Body of pancreas (tissue), 4 donors: Measurements from ENCODE around the gene SBK1. TPM values are rescaled to one million over a fixed set of nuclear protein-coding genes. Genes with fewer than 3 reads are reported as not detected.

Experiments
- ATAC-seq: fragments of 150-250 bp; one replicate; pipeline ENCODE4 v1.9.1; 2016
- DNase-seq, 4 donors: peaks; one replicate each; pipeline ENCODE4 v3.0.0-alpha.2; 2019
- H3K27ac ChIP-seq, 4 donors: fragments of 200-600 bp; sonication (generic); 1 replicate in 3 of 4; 2 replicates in 1 of 4; pipeline versions ENCODE4 v1.5.1 to v1.6.1; 2016 to 2019; ENCODE audit warnings: mild to moderate bottlenecking in 1 of 4, mixed read lengths in 1 of 4, moderate library complexity in 1 of 4
- H3K27me3 ChIP-seq, 2 donors: fragments of 200-600 bp; sonication (generic); one replicate each; pipeline ENCODE4 v1.6.0; 2016; ENCODE audit warnings: mild to moderate bottlenecking in 1 of 2
- H3K36me3 ChIP-seq, 2 donors: fragments of 200-600 bp; sonication (generic); replicated peaks in 1 of 2; 2 replicates each; pipeline ENCODE4 v1.5.1; 2016; ENCODE audit warnings: low read depth in 2 of 2; ENCODE audit not compliant: insufficient read depth in 1 of 2
- H3K4me1 ChIP-seq: fragments of 200-600 bp; sonication (generic); one replicate; pipeline ENCODE4 v1.6.0; 2016
- H3K4me3 ChIP-seq, 2 donors: fragments of 200-600 bp; sonication (generic); 1 replicate in 1 of 2; 2 replicates in 1 of 2; pipeline ENCODE4 v1.5.1; 2016 to 2019
- H3K9me3 ChIP-seq, 3 donors: fragments of 200-600 bp; sonication (generic); 1 replicate in 2 of 3; 2 replicates in 1 of 3; pipeline ENCODE4 v1.5.1; 2016
- POLR2A ChIP-seq, 3 donors: fragments of 450-650 bp; IDR thresholded peaks; one replicate each; pipeline ENCODE4 v1.6.1; 2016; ENCODE audit warnings: antibody characterized with exemption in 3 of 3, mild to moderate bottlenecking in 2 of 3
- whole genome bisulfite sequencing, 2 donors: methylation state at CpG; one replicate each; pipeline ENCODE4 v1.1.5; 2017; 5-methylcytosine and 5-hydroxymethylcytosine counted together
- intact Hi-C: fragments of 100-400 bp; cut with DNase I; formaldehyde crosslinking; loops from one replicate; pipeline ENCODE4 v1.15.1; 2023
- total RNA-seq, 2 donors: library from RNA; depleted of rRNA; stranded (reverse); fragments of >200 nt; gene quantifications; one replicate each; pipeline ENCODE4 v1.1.0, GENCODE V29; 2016
- TF ChIP-seq, protein P1 (sequence below), 7 experiments: fragments of 450-650 bp in 4 of 7; fragments of 200-600 bp in 3 of 7; sonication (generic) in 3 of 7; IDR thresholded peaks; one replicate each; pipeline ENCODE4 v1.5.1; 2016 to 2019; ENCODE audit warnings: antibody characterized with exemption in 7 of 7

The SBK1 gene
- total RNA-seq, 2 donors from 2014 or later, result 1.3 to 2.6 TPM

DNA sequence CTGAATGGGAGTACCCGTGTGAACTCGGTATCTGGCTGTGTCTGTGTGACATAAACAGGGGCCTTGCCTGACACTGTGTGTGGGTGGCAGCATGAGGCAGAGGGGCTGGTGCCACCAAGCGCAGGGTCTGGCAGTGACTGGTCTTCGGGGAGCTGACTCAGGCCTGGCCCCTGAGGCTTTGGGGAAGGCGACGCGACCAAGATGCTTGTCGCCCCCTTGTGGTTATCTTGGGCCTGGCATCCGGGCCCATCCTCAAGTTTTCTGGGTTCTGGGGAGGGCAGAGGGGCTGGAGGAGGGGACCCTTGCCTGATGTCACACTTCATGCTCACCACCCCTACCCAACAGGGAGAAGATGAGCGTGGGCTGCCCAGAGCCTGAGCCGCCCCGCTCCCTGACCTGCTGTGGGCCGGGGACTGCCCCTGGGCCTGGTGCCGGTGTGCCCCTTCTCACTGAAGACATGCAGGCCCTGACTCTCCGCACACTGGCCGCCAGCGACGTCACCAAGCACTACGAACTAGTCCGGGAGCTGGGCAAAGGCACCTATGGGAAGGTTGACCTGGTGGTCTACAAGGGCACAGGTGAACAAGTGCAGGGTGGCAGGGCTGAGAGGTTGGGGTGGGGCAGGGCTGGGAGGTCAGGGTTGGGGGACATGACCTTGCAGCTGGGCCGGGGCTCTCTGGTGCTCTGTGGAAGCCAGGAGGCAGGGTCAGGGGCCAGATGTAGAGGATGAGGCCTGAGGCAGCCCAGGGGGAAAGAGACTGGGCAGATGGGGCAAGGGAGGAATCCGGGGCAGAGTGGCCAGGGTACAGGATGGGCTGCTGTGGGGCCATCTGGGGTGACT is 24.9 kb downstream of the SBK1 start:
- H3K27ac ChIP-seq, result no peak overlapping the region
- DNase-seq (peak; percentile 54 to 70 (median 64)), ATAC-seq (peak; percentile 62)
- no peaks in the 10 kb centered on the region for H3K36me3 ChIP-seq
- H3K4me3 ChIP-seq, result no peak overlapping the region
- H3K9me3 ChIP-seq, result no peaks in the 10 kb centered on the region
- TF ChIP-seq, protein P1, sequence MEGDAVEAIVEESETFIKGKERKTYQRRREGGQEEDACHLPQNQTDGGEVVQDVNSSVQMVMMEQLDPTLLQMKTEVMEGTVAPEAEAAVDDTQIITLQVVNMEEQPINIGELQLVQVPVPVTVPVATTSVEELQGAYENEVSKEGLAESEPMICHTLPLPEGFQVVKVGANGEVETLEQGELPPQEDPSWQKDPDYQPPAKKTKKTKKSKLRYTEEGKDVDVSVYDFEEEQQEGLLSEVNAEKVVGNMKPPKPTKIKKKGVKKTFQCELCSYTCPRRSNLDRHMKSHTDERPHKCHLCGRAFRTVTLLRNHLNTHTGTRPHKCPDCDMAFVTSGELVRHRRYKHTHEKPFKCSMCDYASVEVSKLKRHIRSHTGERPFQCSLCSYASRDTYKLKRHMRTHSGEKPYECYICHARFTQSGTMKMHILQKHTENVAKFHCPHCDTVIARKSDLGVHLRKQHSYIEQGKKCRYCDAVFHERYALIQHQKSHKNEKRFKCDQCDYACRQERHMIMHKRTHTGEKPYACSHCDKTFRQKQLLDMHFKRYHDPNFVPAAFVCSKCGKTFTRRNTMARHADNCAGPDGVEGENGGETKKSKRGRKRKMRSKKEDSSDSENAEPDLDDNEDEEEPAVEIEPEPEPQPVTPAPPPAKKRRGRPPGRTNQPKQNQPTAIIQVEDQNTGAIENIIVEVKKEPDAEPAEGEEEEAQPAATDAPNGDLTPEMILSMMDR (IDR thresholded peaks at IDR 0.05), result peak; percentile 68 to 92 (median 76)
- TF ChIP-seq POLR2A (IDR thresholded peaks at IDR 0.05), result no peak
- intact Hi-C loops, result loop anchor here (5.0 kb wide), 1 partner anchor 40 kb away; no protein-coding TSS in a partner anchor
- WGBS, 2 donors, result 39 to 40% methylated on average over 12 to 22 of the region's 22 CpGs
- no peaks in the 10 kb centered on the region for H3K27me3 ChIP-seq
- H3K4me1 ChIP-seq, result peaks cover 3% of the 10 kb centered on the region

DNA sequence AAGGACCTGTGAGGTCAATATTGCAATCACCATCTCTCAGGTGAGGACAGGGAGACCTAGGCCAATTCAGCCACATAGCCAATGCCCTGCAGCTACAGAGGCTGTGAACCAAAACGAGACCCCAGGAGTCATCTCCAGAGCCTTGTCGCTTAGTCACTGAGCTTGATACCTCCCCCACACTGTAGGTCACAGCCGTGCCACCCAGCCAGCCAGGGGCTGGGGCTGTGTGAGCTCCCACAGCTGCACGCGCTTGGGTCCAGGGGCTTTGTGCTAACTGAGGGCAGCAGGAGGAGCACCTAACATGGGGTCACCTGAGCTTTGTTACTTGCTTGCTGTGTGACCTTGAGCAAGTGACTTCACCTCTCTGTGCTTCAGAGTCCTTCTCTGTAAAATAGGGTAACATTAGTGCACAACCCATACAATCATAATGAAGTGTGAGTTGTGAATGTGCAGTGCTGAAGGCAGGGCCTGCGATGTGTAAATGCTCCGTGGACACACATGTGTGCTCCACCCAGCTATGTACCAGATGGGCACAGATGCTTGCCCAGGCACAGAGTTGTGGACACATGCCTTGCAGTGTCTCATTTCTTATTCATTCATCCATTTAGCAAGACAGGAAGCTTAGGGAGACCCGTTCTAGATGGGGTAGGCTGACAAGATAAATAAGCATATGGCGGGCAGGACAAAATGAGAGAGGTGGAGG is 25.9 kb downstream of the SBK1 start:
- DNase-seq, result no peak
- intact Hi-C loops, result loop anchor here (5.0 kb wide), 1 partner anchor 41 kb away; no protein-coding TSS in a partner anchor

DNA sequence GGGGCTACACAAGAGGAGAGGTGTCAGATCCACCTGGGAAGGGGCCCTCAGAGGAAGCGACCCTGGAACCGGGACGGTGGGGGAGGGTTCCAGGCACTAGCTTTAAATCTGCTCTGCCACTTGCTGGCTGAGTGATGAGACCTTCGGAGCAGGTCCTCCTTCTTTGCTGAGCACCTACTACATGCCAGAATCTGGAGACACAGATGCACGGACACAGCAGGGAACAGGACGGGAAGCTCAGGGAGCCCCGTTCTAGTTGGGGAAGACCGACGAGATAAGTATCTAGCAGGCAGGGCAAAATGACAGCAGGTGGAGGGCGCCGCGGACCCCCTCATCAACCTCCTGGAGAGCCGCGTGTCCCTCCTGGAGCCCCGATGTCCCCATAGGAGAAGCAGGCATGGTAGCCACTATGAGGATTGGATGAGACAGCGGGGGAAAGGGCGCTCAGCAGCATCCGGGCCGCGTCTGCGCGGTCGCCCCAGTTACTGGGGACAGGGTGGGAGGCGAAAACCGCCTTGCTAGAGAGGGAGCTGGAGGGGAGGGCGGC is 27.2 kb downstream of the SBK1 start:
- H3K4me3 ChIP-seq, result no peak overlapping the region
- H3K9me3 ChIP-seq, result no peaks in the 10 kb centered on the region
- H3K36me3 ChIP-seq, result no peaks in the 10 kb centered on the region
- 90 to 96% methylated on average over 18 to 26 of the region's 26 CpGs for WGBS, 2 donors
- H3K27me3 ChIP-seq, result no peaks in the 10 kb centered on the region
- no peak overlapping the region for H3K27ac ChIP-seq
- TF ChIP-seq, protein P1 (IDR thresholded peaks at IDR 0.05), result no peak
- TF ChIP-seq POLR2A (IDR thresholded peaks at IDR 0.05), result no peak
- DNase-seq (no peak), ATAC-seq (no peak)
- peaks cover 3% of the 10 kb centered on the region for H3K4me1 ChIP-seq
- intact Hi-C loops, result loop anchor here (5.0 kb wide), 1 partner anchor 42 kb away; no protein-coding TSS in a partner anchor

More for the DNA sequence above, 25.9 kb downstream of the SBK1 start:
- TF ChIP-seq, protein P1 (IDR thresholded peaks at IDR 0.05), result no peak
- TF ChIP-seq POLR2A (IDR thresholded peaks at IDR 0.05), result no peak
- H3K27me3 ChIP-seq, result no peaks in the 10 kb centered on the region
- ATAC-seq, result no peak
- 79 to 86% methylated on average over 4 to 9 of the region's 9 CpGs for WGBS, 2 donors
- no peak overlapping the region for H3K4me3 ChIP-seq
- no peaks in the 10 kb centered on the region for H3K36me3 ChIP-seq
- peaks cover 3% of the 10 kb centered on the region for H3K4me1 ChIP-seq
- no peaks in the 10 kb centered on the region for H3K9me3 ChIP-seq
- no peak overlapping the region for H3K27ac ChIP-seq

DNA sequence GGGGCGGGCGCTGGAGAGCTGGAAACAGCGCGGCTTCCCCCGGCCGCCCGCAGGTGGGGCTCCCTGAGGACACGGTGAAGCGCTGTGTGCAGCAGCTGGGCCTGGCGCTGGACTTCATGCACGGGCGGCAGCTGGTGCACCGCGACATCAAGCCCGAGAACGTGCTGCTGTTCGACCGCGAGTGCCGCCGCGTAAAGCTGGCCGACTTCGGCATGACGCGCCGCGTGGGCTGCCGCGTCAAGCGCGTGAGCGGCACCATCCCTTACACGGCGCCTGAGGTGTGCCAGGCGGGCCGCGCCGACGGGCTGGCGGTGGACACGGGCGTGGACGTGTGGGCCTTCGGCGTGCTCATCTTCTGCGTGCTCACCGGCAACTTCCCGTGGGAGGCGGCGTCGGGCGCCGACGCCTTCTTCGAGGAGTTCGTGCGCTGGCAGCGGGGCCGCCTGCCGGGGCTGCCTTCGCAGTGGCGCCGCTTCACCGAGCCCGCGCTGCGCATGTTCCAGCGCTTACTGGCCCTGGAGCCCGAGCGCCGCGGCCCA is 27.8 kb downstream of the SBK1 start:
- 96 to 97% methylated on average over 47 to 52 of the region's 73 CpGs for WGBS, 2 donors
- no peak overlapping the region for H3K27ac ChIP-seq
- peaks cover 3% of the 10 kb centered on the region for H3K4me1 ChIP-seq
- no peak overlapping the region for H3K4me3 ChIP-seq
- TF ChIP-seq, protein P1 (IDR thresholded peaks at IDR 0.05), result no peak
- no peak for TF ChIP-seq POLR2A (IDR thresholded peaks at IDR 0.05)
- no peaks in the 10 kb centered on the region for H3K27me3 ChIP-seq
- no peaks in the 10 kb centered on the region for H3K36me3 ChIP-seq
- DNase-seq, result no peak
- no peak for ATAC-seq
- H3K9me3 ChIP-seq, result no peaks in the 10 kb centered on the region
- intact Hi-C loops, result no loop called here
